Fibroblast of lung (primary cell): Measurements from ENCODE around the gene ASB6. TPM values are rescaled to one million over a fixed set of nuclear protein-coding genes. Genes with fewer than 3 reads are reported as not detected.

ENCODE experiments used
- DNase-seq, 2 donors: peaks; one replicate each; pipeline versions ENCODE4 v3.0.0 to v3.0.0-alpha.2; 2010; ENCODE audit warnings: low read depth in 2 of 2
- H2AFZ ChIP-seq: 2 replicates; pipeline ENCODE4 v1.5.1; 2012; ENCODE audit warnings: low read length, control low read depth, inconsistent platforms
- H3K27ac ChIP-seq: 2 replicates; pipeline ENCODE4 v1.5.1; 2011; ENCODE audit warnings: low read length, control low read depth; ENCODE audit not compliant: insufficient read depth
- H3K27me3 ChIP-seq: 2 replicates; pipeline ENCODE4 v1.5.1; 2011; ENCODE audit warnings: mild to moderate bottlenecking, low read length; ENCODE audit not compliant: control insufficient read depth, insufficient read depth
- H3K36me3 ChIP-seq: 2 replicates; pipeline ENCODE4 v1.5.1; 2011; ENCODE audit warnings: low read length; ENCODE audit not compliant: control insufficient read depth, insufficient read depth
- H3K4me1 ChIP-seq: 2 replicates; pipeline ENCODE4 v1.5.1; 2011; ENCODE audit warnings: low read length; ENCODE audit not compliant: control insufficient read depth, insufficient read depth; ENCODE audit errors: extremely low read depth
- H3K4me2 ChIP-seq: 2 replicates; pipeline ENCODE4 v1.5.1; 2011; ENCODE audit warnings: low read length, control low read depth; ENCODE audit not compliant: insufficient read depth; ENCODE audit errors: extremely low read depth
- H3K4me3 ChIP-seq, 4 experiments: fragments of 200-600 bp in 1 of 4; sonication (generic) in 1 of 4; replicated peaks in 1 of 4; 2 replicates each; pipeline ENCODE4 v1.5.1; 2011 to 2016; ENCODE audit warnings: low read length in 4 of 4, low read depth in 3 of 4, mild to moderate bottlenecking in 3 of 4, control low read depth in 2 of 4, inconsistent platforms in 1 of 4, mixed read lengths in 1 of 4; ENCODE audit not compliant: insufficient read depth in 1 of 4; ENCODE audit errors: control extremely low read depth in 1 of 4
- H3K79me2 ChIP-seq: 2 replicates; pipeline ENCODE4 v1.5.1; 2012; ENCODE audit warnings: mild to moderate bottlenecking, low read length, inconsistent platforms; ENCODE audit not compliant: control insufficient read depth, insufficient read depth
- H3K9ac ChIP-seq: 2 replicates; pipeline ENCODE4 v1.5.1; 2011; ENCODE audit warnings: mild to moderate bottlenecking, low read length, control low read depth; ENCODE audit not compliant: insufficient read depth
- H3K9me3 ChIP-seq: 2 replicates; pipeline ENCODE4 v1.5.1; 2012; ENCODE audit warnings: low read depth, low read length; ENCODE audit not compliant: control insufficient read depth, insufficient read depth
- H4K20me1 ChIP-seq: 2 replicates; pipeline ENCODE4 v1.5.1; 2011; ENCODE audit warnings: low read length; ENCODE audit not compliant: control insufficient read depth, insufficient read depth; ENCODE audit errors: extremely low read depth
- EZH2 ChIP-seq: IDR thresholded peaks from 2 replicates; pipeline ENCODE4 v1.5.1; 2012; ENCODE audit warnings: low read length, control low read depth, mild to moderate bottlenecking; ENCODE audit errors: missing control alignments
- polyA plus RNA-seq, 2 donors: library from polyadenylated mRNA; depleted of rRNA in 1 of 2; stranded (reverse) in 1 of 2; unstranded in 1 of 2; fragments of >200 nt; gene quantifications; 2 replicates each; pipeline ENCODE4 v1.2.1, GENCODE V29; 2011 to 2012; ENCODE audit warnings: missing spikeins in 1 of 2
- total RNA-seq: library from RNA; depleted of rRNA; stranded (reverse); fragments of >200 nt; gene quantifications from 2 replicates; pipeline ENCODE4 v1.2.1, GENCODE V29; 2014
- TF ChIP-seq, protein P1 (sequence below), 2 donors: IDR thresholded peaks in 1 of 2; conservative IDR thresholded peaks in 1 of 2; 1 replicate in 1 of 2; 2 replicates in 1 of 2; pipeline ENCODE4 v1.5.1; 2011 to 2012; ENCODE audit warnings: low read length in 2 of 2, control low read depth in 1 of 2, inconsistent platforms in 1 of 2, low read depth in 1 of 2, mild to moderate bottlenecking in 1 of 2

The ASB6 gene
- total and polyA plus RNA-seq, 2 donors (not counting 1 experiment from before 2014, with no cell fraction given), result 14.4 to 15.4 TPM

DNA sequence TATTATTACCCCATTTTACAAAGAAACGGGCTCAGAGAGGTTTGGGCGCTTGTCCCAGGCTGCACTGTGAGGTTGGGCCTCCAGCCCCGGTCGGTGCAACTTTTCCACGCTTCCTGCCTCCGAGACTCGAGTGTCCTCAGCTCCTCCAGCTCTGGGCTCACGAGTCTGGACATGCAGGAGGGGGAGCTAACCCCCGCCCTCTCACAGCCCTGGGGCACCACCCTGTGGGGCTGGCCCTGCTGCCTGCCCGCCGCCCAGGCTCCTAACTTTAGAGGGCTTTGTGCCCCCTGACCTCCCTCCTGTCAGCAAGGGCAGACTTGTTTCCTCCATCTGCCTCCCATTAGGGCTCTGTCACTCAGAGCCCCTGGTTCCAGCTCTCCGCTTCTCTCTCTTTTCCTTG is 4.3 kb upstream of the ASB6 start:
- Histone ChIP-seq H3K9ac (no peak overlapping the region), H4K20me1 (no peaks in the 10 kb centered on the region), H3K4me3 (no peak overlapping the region), H3K9me3 (no peaks in the 10 kb centered on the region), H3K4me2 (no peak overlapping the region), H2AFZ (no peak overlapping the region), H3K27me3 (no peaks in the 10 kb centered on the region), H3K36me3 (no peaks in the 10 kb centered on the region), H3K79me2 (peaks cover 6% of the 10 kb centered on the region), H3K27ac (no peak overlapping the region), H3K4me1 (peaks cover 14% of the 10 kb centered on the region)
- TF ChIP-seq, protein P1, sequence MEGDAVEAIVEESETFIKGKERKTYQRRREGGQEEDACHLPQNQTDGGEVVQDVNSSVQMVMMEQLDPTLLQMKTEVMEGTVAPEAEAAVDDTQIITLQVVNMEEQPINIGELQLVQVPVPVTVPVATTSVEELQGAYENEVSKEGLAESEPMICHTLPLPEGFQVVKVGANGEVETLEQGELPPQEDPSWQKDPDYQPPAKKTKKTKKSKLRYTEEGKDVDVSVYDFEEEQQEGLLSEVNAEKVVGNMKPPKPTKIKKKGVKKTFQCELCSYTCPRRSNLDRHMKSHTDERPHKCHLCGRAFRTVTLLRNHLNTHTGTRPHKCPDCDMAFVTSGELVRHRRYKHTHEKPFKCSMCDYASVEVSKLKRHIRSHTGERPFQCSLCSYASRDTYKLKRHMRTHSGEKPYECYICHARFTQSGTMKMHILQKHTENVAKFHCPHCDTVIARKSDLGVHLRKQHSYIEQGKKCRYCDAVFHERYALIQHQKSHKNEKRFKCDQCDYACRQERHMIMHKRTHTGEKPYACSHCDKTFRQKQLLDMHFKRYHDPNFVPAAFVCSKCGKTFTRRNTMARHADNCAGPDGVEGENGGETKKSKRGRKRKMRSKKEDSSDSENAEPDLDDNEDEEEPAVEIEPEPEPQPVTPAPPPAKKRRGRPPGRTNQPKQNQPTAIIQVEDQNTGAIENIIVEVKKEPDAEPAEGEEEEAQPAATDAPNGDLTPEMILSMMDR (conservative IDR thresholded peaks at IDR 0.05 in 1 of 2, IDR thresholded peaks at IDR 0.05 in 1 of 2; ENCODE audit: low read depth in 1 of 2, low read length in 2 of 2), result no peak
- no peak for TF ChIP-seq EZH2
- no peak for DNase-seq

DNA sequence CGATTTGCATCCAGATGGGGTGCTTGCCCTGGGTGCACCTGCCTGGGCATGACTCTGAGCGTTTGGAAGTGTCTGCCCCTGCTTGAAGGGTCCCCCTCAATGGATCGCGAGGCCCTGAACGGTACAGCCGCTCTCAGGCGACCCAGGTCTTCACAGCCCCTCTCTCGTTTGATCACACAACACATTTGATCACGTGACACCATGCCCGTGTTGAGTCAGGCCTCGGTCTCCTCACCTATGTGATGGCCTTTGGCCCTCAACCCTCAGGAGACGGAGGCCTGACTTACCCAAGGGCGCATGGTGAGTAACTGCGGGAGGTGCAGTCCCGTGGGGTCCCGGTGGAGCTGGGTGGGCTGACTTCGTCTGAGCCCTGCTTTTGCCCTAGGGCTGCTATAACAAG is 3.0 kb upstream of the ASB6 start:
- Histone ChIP-seq H4K20me1 (no peaks in the 10 kb centered on the region), H3K9ac (no peak overlapping the region), H3K27ac (no peak overlapping the region), H3K4me2 (no peak overlapping the region), H3K27me3 (no peaks in the 10 kb centered on the region), H3K4me1 (peaks cover 20% of the 10 kb centered on the region), H2AFZ (no peak overlapping the region), H3K9me3 (no peaks in the 10 kb centered on the region), H3K4me3 (no peak overlapping the region), H3K79me2 (peaks cover 19% of the 10 kb centered on the region), H3K36me3 (no peaks in the 10 kb centered on the region)
- TF ChIP-seq, protein P1 (conservative IDR thresholded peaks at IDR 0.05 in 1 of 2, IDR thresholded peaks at IDR 0.05 in 1 of 2; ENCODE audit: low read depth in 1 of 2, low read length in 2 of 2), result no peak
- TF ChIP-seq EZH2, result no peak
- no peak for DNase-seq

DNA sequence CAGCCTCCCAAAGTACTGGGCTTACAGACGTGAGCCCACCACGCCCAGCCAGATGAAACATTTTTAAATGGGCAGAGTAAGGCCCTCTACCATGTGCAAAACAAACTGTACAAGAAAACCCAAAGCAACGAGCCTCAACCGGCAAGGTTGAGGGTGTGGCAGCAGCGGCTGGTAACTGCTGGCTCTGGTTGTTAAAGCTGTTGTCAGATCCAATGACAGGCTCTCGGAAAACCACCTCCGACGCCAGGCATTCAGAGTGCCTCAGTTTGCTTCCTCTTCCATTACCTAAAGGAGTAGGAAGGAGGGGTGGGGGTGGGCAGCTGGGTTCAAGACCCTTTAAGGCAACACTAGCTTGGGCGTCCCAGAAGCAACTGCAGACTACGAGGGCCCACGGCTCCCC is 2.4 kb upstream of the ASB6 start:
- Histone ChIP-seq H3K4me2 (no peak overlapping the region), H3K9me3 (no peaks in the 10 kb centered on the region), H3K79me2 (peaks cover 24% of the 10 kb centered on the region), H3K9ac (no peak overlapping the region), H3K27me3 (no peaks in the 10 kb centered on the region), H3K4me3 (no peak overlapping the region), H3K27ac (no peak overlapping the region), H4K20me1 (no peaks in the 10 kb centered on the region), H3K36me3 (no peaks in the 10 kb centered on the region), H2AFZ (no peak overlapping the region), H3K4me1 (peaks cover 17% of the 10 kb centered on the region)
- TF ChIP-seq, protein P1 (conservative IDR thresholded peaks at IDR 0.05 in 1 of 2, IDR thresholded peaks at IDR 0.05 in 1 of 2; ENCODE audit: low read depth in 1 of 2, low read length in 2 of 2), result no peak
- no peak for TF ChIP-seq EZH2
- DNase-seq, result no peak
